ENCODE results near the gene LHFPL3.

Gene LHFPL3

GRCh38 chr7:104873401-104873800 lies 545.0 kb downstream of the LHFPL3 start:
- Histone ChIP-seq H3K4me1 (ENCODE audit: control insufficient read depth in 1 of 2, insufficient read depth in 1 of 2, low read depth in 1 of 2, low read length in 1 of 2) (no peaks in the 10 kb centered on the region), H3K4me3 (ENCODE audit: low read depth in 1 of 2, low read length in 1 of 2) (no peak overlapping the region), H3K27me3 (no peaks in the 10 kb centered on the region), H3K27ac (no peak overlapping the region), H3K36me3 (no peaks in the 10 kb centered on the region), H3K9me3 (no peaks in the 10 kb centered on the region)
- TF ChIP-seq, protein P1, sequence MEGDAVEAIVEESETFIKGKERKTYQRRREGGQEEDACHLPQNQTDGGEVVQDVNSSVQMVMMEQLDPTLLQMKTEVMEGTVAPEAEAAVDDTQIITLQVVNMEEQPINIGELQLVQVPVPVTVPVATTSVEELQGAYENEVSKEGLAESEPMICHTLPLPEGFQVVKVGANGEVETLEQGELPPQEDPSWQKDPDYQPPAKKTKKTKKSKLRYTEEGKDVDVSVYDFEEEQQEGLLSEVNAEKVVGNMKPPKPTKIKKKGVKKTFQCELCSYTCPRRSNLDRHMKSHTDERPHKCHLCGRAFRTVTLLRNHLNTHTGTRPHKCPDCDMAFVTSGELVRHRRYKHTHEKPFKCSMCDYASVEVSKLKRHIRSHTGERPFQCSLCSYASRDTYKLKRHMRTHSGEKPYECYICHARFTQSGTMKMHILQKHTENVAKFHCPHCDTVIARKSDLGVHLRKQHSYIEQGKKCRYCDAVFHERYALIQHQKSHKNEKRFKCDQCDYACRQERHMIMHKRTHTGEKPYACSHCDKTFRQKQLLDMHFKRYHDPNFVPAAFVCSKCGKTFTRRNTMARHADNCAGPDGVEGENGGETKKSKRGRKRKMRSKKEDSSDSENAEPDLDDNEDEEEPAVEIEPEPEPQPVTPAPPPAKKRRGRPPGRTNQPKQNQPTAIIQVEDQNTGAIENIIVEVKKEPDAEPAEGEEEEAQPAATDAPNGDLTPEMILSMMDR (IDR thresholded peaks at IDR 0.05) = no peak

- Histone ChIP-seq H3K27ac (no peak overlapping the region), H3K9me3 (no peaks in the 10 kb centered on the region), H3K36me3 (no peaks in the 10 kb centered on the region), H3K4me1 (ENCODE audit: control insufficient read depth in 1 of 2, insufficient read depth in 1 of 2, low read depth in 1 of 2, low read length in 1 of 2) (peaks cover 0 to under 1% of the 10 kb centered on the region in 2 experiments), H3K27me3 (no peaks in the 10 kb centered on the region), H3K4me3 (ENCODE audit: low read depth in 1 of 2, low read length in 1 of 2) (no peak overlapping the region)
- TF ChIP-seq, protein P1 (IDR thresholded peaks at IDR 0.05) = no peak
Observed at GRCh38 chr7:104878577-104878976, 550.2 kb downstream of the LHFPL3 start.

GRCh38 chr7:104883248-104883717 lies 554.9 kb downstream of the LHFPL3 start:
- H3K4me1 ChIP-seq (ENCODE audit: control insufficient read depth in 1 of 2, insufficient read depth in 1 of 2, low read depth in 1 of 2, low read length in 1 of 2) = peaks cover 0 to 5% of the 10 kb centered on the region in 2 experiments
- peaks cover 7% of the 10 kb centered on the region for H3K27me3 ChIP-seq
- no peaks in the 10 kb centered on the region for H3K9me3 ChIP-seq
- H3K36me3 ChIP-seq = no peaks in the 10 kb centered on the region
- no peak overlapping the region for H3K4me3 ChIP-seq (ENCODE audit: low read depth in 1 of 2, low read length in 1 of 2)
- TF ChIP-seq, protein P1 (IDR thresholded peaks at IDR 0.05) = no peak
- no peak overlapping the region for H3K27ac ChIP-seq

DNA sequence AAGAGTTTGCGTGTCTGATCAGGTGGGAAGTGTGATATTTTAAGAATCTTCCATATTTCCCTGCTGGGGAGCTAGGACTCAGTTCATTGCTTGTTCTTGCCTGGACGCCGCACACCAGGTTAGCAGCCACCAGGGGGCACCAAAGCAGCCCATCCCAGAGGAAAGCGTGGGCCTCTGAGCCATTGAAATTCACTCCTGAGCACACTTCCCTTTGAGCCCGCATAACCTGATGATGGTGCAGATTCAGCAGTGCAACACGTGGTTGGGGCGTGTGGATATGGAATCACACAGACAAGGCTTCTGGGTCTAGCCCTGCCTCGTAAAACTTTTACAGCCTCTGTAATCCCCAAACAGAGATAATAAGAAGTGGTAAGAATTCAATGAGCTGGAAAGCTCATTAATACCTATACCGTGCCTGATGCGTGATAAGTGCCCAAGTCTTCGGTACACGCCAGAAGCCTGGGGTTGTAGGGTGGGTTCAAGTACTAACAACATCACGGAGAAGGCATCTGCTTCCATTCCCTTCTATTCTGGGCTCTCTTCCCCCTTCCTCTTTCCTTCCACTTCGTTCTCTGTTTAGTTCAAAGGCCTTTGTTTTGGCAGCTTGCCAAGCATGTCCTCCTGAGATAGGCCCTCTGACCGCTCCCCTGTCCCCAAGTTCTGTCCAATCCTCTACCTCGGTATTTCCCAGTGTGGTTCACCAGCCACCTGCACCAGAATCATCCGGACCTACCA lies 555.5 kb downstream of the LHFPL3 start:
- Histone ChIP-seq H3K27ac (no peak overlapping the region), H3K9me3 (no peaks in the 10 kb centered on the region), H3K4me3 (ENCODE audit: low read depth in 1 of 2, low read length in 1 of 2) (no peak overlapping the region), H3K36me3 (no peaks in the 10 kb centered on the region), H3K4me1 (ENCODE audit: control insufficient read depth in 1 of 2, insufficient read depth in 1 of 2, low read depth in 1 of 2, low read length in 1 of 2) (peaks cover 0 to 5% of the 10 kb centered on the region in 2 experiments), H3K27me3 (peaks cover 7% of the 10 kb centered on the region)
- TF ChIP-seq, protein P1 (IDR thresholded peaks at IDR 0.05) = peak; percentile 82

DNA sequence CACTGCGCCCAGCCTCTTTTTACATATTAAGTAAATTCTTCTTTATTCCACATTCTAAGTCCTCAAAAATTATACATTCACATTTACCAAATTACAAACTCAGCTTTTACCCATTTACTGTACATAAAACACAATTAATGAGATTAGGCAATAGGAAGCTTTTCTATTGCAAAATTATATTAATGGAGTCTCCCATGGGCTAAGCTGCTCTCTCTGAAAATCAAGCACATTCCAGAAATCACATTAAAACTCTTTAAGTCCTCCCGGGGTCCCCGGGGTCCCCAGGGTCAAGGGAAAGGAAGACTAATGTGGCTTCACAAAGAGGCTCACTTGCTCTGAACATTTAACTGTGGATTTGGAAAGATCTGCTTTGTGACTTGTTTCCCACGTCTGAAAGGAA lies 558.2 kb downstream of the LHFPL3 start:
- H3K27me3 ChIP-seq = peaks cover 7% of the 10 kb centered on the region

More for the DNA sequence above, 558.2 kb downstream of the LHFPL3 start:
- no peaks in the 10 kb centered on the region for H3K36me3 ChIP-seq
- no peak overlapping the region for H3K27ac ChIP-seq
- TF ChIP-seq, protein P1 (IDR thresholded peaks at IDR 0.05) = no peak
- no peaks in the 10 kb centered on the region for H3K9me3 ChIP-seq
- no peak overlapping the region for H3K4me3 ChIP-seq (ENCODE audit: low read depth in 1 of 2, low read length in 1 of 2)
- peaks cover 0 to 5% of the 10 kb centered on the region in 2 experiments for H3K4me1 ChIP-seq (ENCODE audit: control insufficient read depth in 1 of 2, insufficient read depth in 1 of 2, low read depth in 1 of 2, low read length in 1 of 2)

Measured in neutrophil (primary cell).